Brain microvascular endothelial cell (primary cell): ENCODE measurements around the gene RPS2.

Experiments
- DNase-seq: peaks from one replicate; pipeline ENCODE4 v3.0.0-alpha.2; 2020
- H3K27ac ChIP-seq: fragments of 250-450 bp; sonication (Bioruptor Pico); 2 replicates; pipeline ENCODE4 v1.5.1; 2020; ENCODE audit warnings: mild to moderate bottlenecking, moderate library complexity
- H3K27me3 ChIP-seq: fragments of 250-450 bp; sonication (Bioruptor Pico); replicated peaks from 2 replicates; pipeline ENCODE4 v1.5.1; 2020; ENCODE audit warnings: mild to moderate bottlenecking
- H3K36me3 ChIP-seq: fragments of 250-450 bp; sonication (Bioruptor Pico); replicated peaks from 2 replicates; pipeline ENCODE4 v1.5.1; 2020; ENCODE audit warnings: mild to moderate bottlenecking
- H3K4me3 ChIP-seq: 2 replicates; pipeline ENCODE4 v1.5.1; 2011; ENCODE audit warnings: low read depth, mild to moderate bottlenecking, control low read depth, low read length, moderate library complexity
- in situ Hi-C: cut with HindIII; loops from 2 replicates; pipeline ENCODE4 v1.10.0; 2017; ENCODE audit warnings: low sequenced_read_pairs, low pct_ligation_motif_present
- TF ChIP-seq, protein P1 (sequence below): IDR thresholded peaks from 2 replicates; pipeline ENCODE4 v1.5.1; 2011; ENCODE audit warnings: low read depth, mild to moderate bottlenecking, moderate library complexity, low read length, control low read depth, inconsistent platforms; ENCODE audit errors: missing control alignments

Gene RPS2

DNA sequence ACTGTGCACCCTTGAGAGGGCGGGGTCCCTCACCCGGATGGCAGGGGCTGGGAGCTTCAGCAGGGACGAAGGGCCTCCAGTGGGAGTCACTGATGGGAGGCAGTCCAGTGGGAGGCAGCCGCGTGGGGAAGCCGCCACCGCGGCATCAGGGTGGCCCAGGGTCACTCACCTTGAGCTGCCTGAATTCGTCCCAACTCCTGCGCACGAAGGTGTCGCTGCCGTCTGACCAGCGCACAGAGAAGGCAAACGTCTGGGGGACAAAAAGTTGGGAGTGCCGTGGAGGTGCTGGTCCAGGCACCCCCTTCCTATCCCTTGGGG lies 16.1 kb upstream of the RPS2 start:
- in situ Hi-C loops: no loop called here
- H3K36me3 ChIP-seq: peaks cover 33% of the 10 kb centered on the region
- H3K27me3 ChIP-seq: peaks cover 34% of the 10 kb centered on the region
- H3K4me3 ChIP-seq: no peak overlapping the region
- no peak for DNase-seq
- no peak overlapping the region for H3K27ac ChIP-seq
- TF ChIP-seq, protein P1, sequence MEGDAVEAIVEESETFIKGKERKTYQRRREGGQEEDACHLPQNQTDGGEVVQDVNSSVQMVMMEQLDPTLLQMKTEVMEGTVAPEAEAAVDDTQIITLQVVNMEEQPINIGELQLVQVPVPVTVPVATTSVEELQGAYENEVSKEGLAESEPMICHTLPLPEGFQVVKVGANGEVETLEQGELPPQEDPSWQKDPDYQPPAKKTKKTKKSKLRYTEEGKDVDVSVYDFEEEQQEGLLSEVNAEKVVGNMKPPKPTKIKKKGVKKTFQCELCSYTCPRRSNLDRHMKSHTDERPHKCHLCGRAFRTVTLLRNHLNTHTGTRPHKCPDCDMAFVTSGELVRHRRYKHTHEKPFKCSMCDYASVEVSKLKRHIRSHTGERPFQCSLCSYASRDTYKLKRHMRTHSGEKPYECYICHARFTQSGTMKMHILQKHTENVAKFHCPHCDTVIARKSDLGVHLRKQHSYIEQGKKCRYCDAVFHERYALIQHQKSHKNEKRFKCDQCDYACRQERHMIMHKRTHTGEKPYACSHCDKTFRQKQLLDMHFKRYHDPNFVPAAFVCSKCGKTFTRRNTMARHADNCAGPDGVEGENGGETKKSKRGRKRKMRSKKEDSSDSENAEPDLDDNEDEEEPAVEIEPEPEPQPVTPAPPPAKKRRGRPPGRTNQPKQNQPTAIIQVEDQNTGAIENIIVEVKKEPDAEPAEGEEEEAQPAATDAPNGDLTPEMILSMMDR: no peak

DNA sequence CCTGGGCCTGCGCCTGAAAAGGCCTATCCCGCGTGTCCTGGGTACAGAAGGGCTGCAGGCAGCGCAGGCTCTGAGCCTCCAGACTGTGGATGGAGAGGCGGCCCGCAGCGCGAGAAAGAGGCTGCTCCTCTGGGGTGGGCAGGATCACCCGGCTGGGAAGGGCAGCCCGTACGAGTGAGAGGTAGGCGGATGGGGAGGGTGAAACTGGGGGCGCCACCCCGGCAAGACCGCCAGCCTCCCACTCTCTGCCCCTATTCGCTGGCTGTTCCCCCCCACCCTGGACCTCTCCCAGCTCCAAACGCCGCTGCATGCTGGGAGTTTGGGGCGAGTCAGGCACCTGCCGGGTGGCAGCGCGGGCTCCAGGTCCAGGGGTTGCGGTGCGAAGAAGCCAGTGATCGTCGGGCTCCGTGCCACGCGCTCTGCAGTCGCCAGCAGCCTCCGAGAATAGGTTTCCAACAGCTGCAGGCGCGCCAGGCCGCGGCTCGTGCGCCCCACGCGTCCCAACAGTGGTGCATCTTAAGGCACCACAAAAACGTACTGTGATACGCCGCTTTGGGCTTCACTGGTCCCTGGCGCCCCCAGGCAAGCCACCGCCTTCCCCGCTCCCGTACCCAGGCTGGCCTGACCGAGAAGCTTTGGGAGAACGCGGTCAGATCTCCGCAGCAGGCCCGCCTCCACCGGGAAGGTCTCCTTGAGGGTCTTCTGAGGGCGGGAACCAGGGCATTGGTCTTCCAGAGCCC lies 15.6 kb upstream of the RPS2 start:
- Histone ChIP-seq H3K36me3 (peaks cover 35% of the 10 kb centered on the region), H3K27ac (no peak overlapping the region), H3K4me3 (no peak overlapping the region), H3K27me3 (peaks cover 34% of the 10 kb centered on the region)
- in situ Hi-C loops: no loop called here
- TF ChIP-seq, protein P1: no peak
- no peak for DNase-seq

DNA sequence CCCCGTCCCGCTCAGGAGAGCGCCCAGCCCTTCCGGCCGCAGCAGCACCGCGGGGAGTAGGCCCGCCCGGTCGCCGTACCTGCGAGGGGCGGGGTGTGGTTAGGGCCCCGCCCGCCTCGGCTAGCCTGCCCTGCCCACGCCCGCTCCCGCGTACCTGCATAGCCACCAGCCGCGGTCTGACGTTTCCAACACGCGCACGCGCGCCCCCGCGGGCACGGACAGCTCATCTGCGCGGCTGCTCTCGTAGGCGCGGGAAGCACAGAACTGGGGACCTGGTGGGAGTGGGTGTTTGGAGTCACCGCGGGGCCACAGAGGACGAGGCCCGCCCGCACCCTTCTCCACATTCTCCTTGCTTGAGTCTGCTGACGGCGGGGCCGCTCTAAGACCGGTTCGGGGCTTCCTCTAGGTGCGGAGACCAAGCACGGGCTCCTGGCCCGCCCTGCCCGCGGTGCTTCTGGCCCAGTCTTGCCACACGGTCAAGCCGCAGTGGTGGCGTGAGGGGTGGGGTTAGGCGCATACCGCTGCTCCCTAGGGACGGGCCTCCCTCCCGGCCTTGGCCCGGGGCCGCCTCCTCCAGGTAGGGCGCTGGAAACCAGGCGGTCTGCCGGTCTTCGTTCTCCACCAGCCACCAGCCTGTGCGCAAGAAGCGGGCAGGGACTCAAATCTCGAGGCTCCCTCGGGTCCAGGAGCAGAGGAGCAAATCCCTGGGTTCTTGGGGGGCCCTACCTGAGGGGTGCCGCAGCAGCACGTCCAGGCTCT lies 14.8 kb upstream of the RPS2 start:
- peaks cover 34% of the 10 kb centered on the region for H3K27me3 ChIP-seq
- H3K27ac ChIP-seq: no peak overlapping the region
- H3K4me3 ChIP-seq: no peak overlapping the region
- no peak for DNase-seq
- in situ Hi-C loops: no loop called here
- TF ChIP-seq, protein P1: no peak
- H3K36me3 ChIP-seq: peaks cover 43% of the 10 kb centered on the region

DNA sequence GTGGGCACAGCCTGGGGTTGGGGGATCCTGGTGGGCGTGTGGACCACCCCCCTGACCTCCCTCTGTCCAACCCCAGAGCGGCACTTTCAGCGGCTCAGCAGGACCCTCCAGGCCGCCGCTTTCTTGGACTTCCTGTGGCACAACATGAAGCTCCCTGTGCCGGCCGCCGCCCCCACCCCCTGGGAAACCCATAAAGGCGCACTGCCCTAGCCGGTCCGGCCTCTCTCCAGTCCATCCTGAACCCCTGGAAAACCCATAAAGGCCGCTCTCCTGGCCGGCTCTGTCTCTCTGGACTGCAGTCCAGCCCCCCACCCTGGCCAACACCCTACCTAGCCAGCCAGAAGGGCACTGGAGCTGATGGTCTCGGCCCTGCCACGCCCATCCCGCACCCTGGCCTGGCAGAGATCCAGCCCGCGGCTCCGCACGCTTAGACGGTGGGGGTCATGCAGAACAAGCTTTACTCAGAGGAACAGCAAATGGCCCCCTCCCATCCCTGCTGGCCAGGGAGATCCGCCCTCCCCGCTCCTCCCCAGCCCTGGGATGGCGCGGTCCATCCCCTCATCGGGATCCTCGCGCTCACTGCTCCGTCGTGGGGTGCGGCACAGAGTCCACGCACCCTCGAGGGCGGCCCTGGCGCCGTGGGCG lies 14.0 kb upstream of the RPS2 start:
- peaks cover 34% of the 10 kb centered on the region for H3K27me3 ChIP-seq
- in situ Hi-C loops: no loop called here
- TF ChIP-seq, protein P1: no peak
- H3K36me3 ChIP-seq: peaks cover 47% of the 10 kb centered on the region
- H3K27ac ChIP-seq: no peak overlapping the region
- DNase-seq: no peak
- no peak overlapping the region for H3K4me3 ChIP-seq

DNA sequence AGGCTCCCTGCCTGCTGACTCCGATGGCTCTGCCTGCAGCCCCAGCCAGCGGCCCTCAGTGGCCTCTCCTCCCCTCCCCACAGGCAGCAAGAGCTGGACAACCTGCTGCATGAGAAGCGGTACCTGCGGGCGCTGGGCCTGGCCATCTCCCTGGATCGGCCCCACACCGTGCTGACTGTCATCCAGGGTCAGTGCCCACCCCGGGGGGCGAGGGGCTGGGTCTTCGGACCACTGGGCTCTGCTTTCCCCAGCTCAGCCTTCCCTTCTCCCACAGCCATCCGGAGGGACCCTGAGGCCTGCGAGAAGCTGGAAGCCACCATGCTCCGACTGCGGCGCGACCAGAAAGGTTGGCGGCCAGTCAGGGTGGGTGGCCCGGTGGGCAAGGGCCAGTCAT lies 13.2 kb upstream of the RPS2 start:
- in situ Hi-C loops: no loop called here
- Histone ChIP-seq H3K27ac (no peak overlapping the region), H3K4me3 (no peak overlapping the region), H3K27me3 (peaks cover 34% of the 10 kb centered on the region), H3K36me3 (peaks cover 47% of the 10 kb centered on the region)
- DNase-seq: no peak
- TF ChIP-seq, protein P1: no peak
